Testis (tissue), 3 donors: Measurements from ENCODE around the gene ENDOV. TPM values are rescaled to one million over a fixed set of nuclear protein-coding genes. Genes with fewer than 3 reads are reported as not detected.
A peak's percentile ranks its signal among the peaks of the same experiment; 100 is the strongest.

Experiments
- DNase-seq: peaks from one replicate; pipeline ENCODE4 v3.0.0-alpha.2; 2019
- H3K27ac ChIP-seq, 2 donors: fragments of 200-600 bp; sonication (generic); one replicate each; pipeline ENCODE4 v1.5.1; 2019
- H3K27me3 ChIP-seq: fragments of 200-600 bp; sonication (generic); one replicate; pipeline ENCODE4 v1.5.1; 2019
- H3K36me3 ChIP-seq: fragments of 200-600 bp; sonication (generic); one replicate; pipeline ENCODE4 v1.5.1; 2017; ENCODE audit warnings: low read depth; ENCODE audit errors: missing control alignments
- H3K4me1 ChIP-seq: fragments of 200-600 bp; sonication (generic); one replicate; pipeline ENCODE4 v1.5.1; 2019
- H3K4me3 ChIP-seq, 2 donors: fragments of 200-600 bp; sonication (generic); one replicate each; pipeline ENCODE4 v1.5.1; 2017 to 2019
- H3K9me3 ChIP-seq: fragments of 200-600 bp; sonication (generic); one replicate; pipeline ENCODE4 v1.5.1; 2017
- CTCF ChIP-seq, 3 experiments: fragments of 450-650 bp in 2 of 3; fragments of 200-600 bp in 1 of 3; sonication (generic) in 1 of 3; IDR thresholded peaks; one replicate each; pipeline ENCODE4 v1.5.1; 2016 to 2019; ENCODE audit warnings: antibody characterized with exemption in 3 of 3, mild to moderate bottlenecking in 2 of 3, moderate library complexity in 1 of 3
- POLR2A ChIP-seq: fragments of 450-650 bp; IDR thresholded peaks from one replicate; pipeline ENCODE4 v1.6.1; 2017; ENCODE audit warnings: antibody characterized with exemption, mild to moderate bottlenecking, moderate library complexity
- WGBS, 2 donors: methylation state at CpG; one replicate each; pipeline ENCODE4 v1.1.5; 2018; 5-methylcytosine and 5-hydroxymethylcytosine counted together
- intact Hi-C: fragments of 100-400 bp; cut with DNase I; formaldehyde crosslinking; loops from one replicate; pipeline ENCODE4 v1.15.1; 2023; ENCODE audit warnings: low total_unique reads
- polyA plus RNA-seq: library from polyadenylated mRNA; stranded (reverse); fragments of 350-450 nt; fragmentation: Illumina TruSeq; extraction: RNeasy Lipid Tissue Mini Kit (QIAGEN cat#74804); gene quantifications from one replicate; pipeline ENCODE4 v1.2.3, GENCODE V29; 2014; ENCODE audit warnings: low read depth, low replicate concordance; ENCODE audit not compliant: insufficient read depth
- total RNA-seq, 2 donors: library from RNA; depleted of rRNA; stranded (reverse); fragments of >200 nt; gene quantifications; one replicate each; pipeline ENCODE4 v1.2.3, GENCODE V29; 2016

ENDOV gene
- total and polyA plus RNA-seq, 3 donors from 2014 or later = 41.4 to 63.9 (median 55.2) TPM

GRCh38 chr17:80453126-80453997, 38.4 kb downstream of the ENDOV start:
- WGBS, 2 donors = 61 to 69% methylated on average over 14 to 19 of the region's 19 CpGs
- Histone ChIP-seq H3K9me3 (no peaks in the 10 kb centered on the region), H3K27ac (no peak overlapping the region), H3K4me1 (peaks cover 29% of the 10 kb centered on the region), H3K36me3 (no peaks in the 10 kb centered on the region), H3K4me3 (peak overlapping the region in 1 of 2 donors; percentile 81), H3K27me3 (no peaks in the 10 kb centered on the region)
- no peak for DNase-seq
- intact Hi-C loops = no loop called here
- TF ChIP-seq POLR2A (no peak), CTCF (IDR thresholded peaks at IDR 0.05) (no peak)

- peak overlapping the region; percentile 81 to 84 for H3K4me3 ChIP-seq
- WGBS, 2 donors = 29 to 40% methylated on average over 25 to 27 of the region's 36 CpGs
- no peaks in the 10 kb centered on the region for H3K36me3 ChIP-seq
- TF ChIP-seq CTCF (IDR thresholded peaks at IDR 0.05) (no peak), POLR2A (no peak)
- H3K4me1 ChIP-seq = peaks cover 29% of the 10 kb centered on the region
- no peak for DNase-seq
- H3K9me3 ChIP-seq = no peaks in the 10 kb centered on the region
- H3K27me3 ChIP-seq = no peaks in the 10 kb centered on the region
- peak overlapping the region; percentile 94 to 98 for H3K27ac ChIP-seq
- intact Hi-C loops = no loop called here
Observed at GRCh38 chr17:80453998-80454556, 39.1 kb downstream of the ENDOV start.

GRCh38 chr17:80454557-80455335, 39.8 kb downstream of the ENDOV start:
- DNase-seq = peak; percentile 98
- Histone ChIP-seq H3K27me3 (no peaks in the 10 kb centered on the region), H3K27ac (peak overlapping the region; percentile 94 to 98), H3K4me1 (peaks cover 29% of the 10 kb centered on the region), H3K4me3 (peak overlapping the region; percentile 81 to 84), H3K9me3 (no peaks in the 10 kb centered on the region), H3K36me3 (no peaks in the 10 kb centered on the region)
- WGBS, 2 donors = 1% methylated on average over 66 of the region's 88 CpGs; no CpG with 5 or more reads in 1 of the 2 donors
- intact Hi-C loops = no loop called here
- TF ChIP-seq POLR2A (peak; percentile 44), CTCF (IDR thresholded peaks at IDR 0.05) (no peak)

GRCh38 chr17:80455336-80455710, 40.4 kb downstream of the ENDOV start:
- Histone ChIP-seq H3K4me1 (peaks cover 29% of the 10 kb centered on the region), H3K27ac (peak overlapping the region; percentile 94 to 98), H3K27me3 (no peaks in the 10 kb centered on the region), H3K9me3 (no peaks in the 10 kb centered on the region), H3K4me3 (peak overlapping the region; percentile 81 to 84), H3K36me3 (no peaks in the 10 kb centered on the region)
- WGBS, 2 donors = 3 to 4% methylated on average over 13 to 20 of the region's 20 CpGs
- peak; percentile 32 for DNase-seq
- TF ChIP-seq CTCF (IDR thresholded peaks at IDR 0.05) = no peak
- TF ChIP-seq POLR2A = no peak
- intact Hi-C loops = no loop called here
